ENCODE results near the gene DOK7. TPM values are rescaled to one million over a fixed set of nuclear protein-coding genes. Genes with fewer than 3 reads are reported as not detected.

The DOK7 gene
- not detected in 2 replicates for total RNA-seq (2012; rRNA removed)
- not detected in 2 replicates for polyA plus RNA-seq (2012; rRNA removed)
- 0.01 TPM in 1 of 2 replicates, not detected in the other for polyA plus RNA-seq (2012; cell fraction: cytosol; rRNA removed)
- 0.10 and 0.12 TPM in 2 replicates for polyA plus RNA-seq (2012; cell fraction: nucleus; rRNA removed; ENCODE audit: low replicate concordance)
- percentile 5 among the genes with signal in this experiment for Bru-seq, nascent RNA
- percentile 4 among the genes with signal in this experiment for BruChase-seq, experiment 1, labeled RNA remaining after a 6-hour chase
- BruChase-seq, experiment 2, labeled RNA remaining after a 2-hour chase, result percentile 6 among the genes with signal in this experiment
- long read RNA-seq, result 0 reads

GRCh38 chr4:3462790-3463415, at the start of gene DOK7:
DOK7 (plus strand) TSS chr4:3463306; CDS start chr4:3463376, 70 bp downstream.
- H4K8ac ChIP-seq (ENCODE audit: low read depth in 2 of 2, low read length in 2 of 2), result no peak within 1 kb of the TSS
- DNase-seq (no peak), ATAC-seq (ENCODE audit: low read depth) (peak; percentile 61)
- H3K4me1 ChIP-seq (ENCODE audit: control insufficient read depth, insufficient read depth, low read length), result no peaks in the 10 kb centered on the region
- no peak within 1 kb of the TSS for H2BK120ac ChIP-seq (ENCODE audit: low read depth, low read length)
- no peak within 1 kb of the TSS for H2BK20ac ChIP-seq (ENCODE audit: low read depth, low read length)
- H2BK15ac ChIP-seq (ENCODE audit: low read depth, low read length), result no peak within 1 kb of the TSS
- ChIA-PET POLR2A (ENCODE audit: unreplicated experiment) (no interaction called here), CTCF (no interaction called here)
- peak within 1 kb of the TSS; percentile 39; the same call in 1 of the 2 replicates for H3K4me3 ChIP-seq (ENCODE audit: insufficient read depth, low read depth, low read length)
- no peak within 1 kb of the TSS for H4K5ac ChIP-seq (ENCODE audit: low read depth, low read length)
- no peak within 1 kb of the TSS for H3K9ac ChIP-seq (ENCODE audit: low read depth, low read length)
- H3K36me3 ChIP-seq (ENCODE audit: control insufficient read depth, insufficient read depth, low read length), result no peaks in the 10 kb centered on the region
- no peaks in the 10 kb centered on the region for H3K9me1 ChIP-seq (ENCODE audit: insufficient read depth, low read length)
- no peak within 1 kb of the TSS for H3K4ac ChIP-seq (ENCODE audit: low read depth, low read length)
- no peak within 1 kb of the TSS for H2AK9ac ChIP-seq (replicated peaks; ENCODE audit: low read depth, low read length, poor library complexity)
- H3K9me3 ChIP-seq (ENCODE audit: control insufficient read depth, insufficient read depth, low read length), result no peaks in the 10 kb centered on the region
- no peak within 1 kb of the TSS for H4K91ac ChIP-seq (ENCODE audit: insufficient read depth, low read depth, low read length)
- H3K14ac ChIP-seq (replicated peaks; ENCODE audit: low read depth, low read length), result no peak within 1 kb of the TSS
- no peak within 1 kb of the TSS for H3K23ac ChIP-seq (ENCODE audit: low read depth, low read length)
- no peak within 1 kb of the TSS for H2AK5ac ChIP-seq (ENCODE audit: low read depth, low read length)
- no peak within 1 kb of the TSS; the same call in 1 of the 2 replicates for H3K4me2 ChIP-seq (ENCODE audit: low read depth, low read length)
- H3K79me1 ChIP-seq (ENCODE audit: low read depth in 1 of 2, low read length in 2 of 2), result no peaks in the 10 kb centered on the region
- in situ Hi-C loops (cut with MboI; ENCODE audit: low sequenced_read_pairs), result no loop called here
- peaks cover 56% of the 10 kb centered on the region for H3K27me3 ChIP-seq (ENCODE audit: control insufficient read depth, insufficient read depth, low read length)
- no peak within 1 kb of the TSS for H3K18ac ChIP-seq (ENCODE audit: low read depth, low read length)
- 10% methylated on average over 8 of the region's 44 CpGs; no CpG with 5 or more reads in 1 of the 2 experiments for WGBS, 2 experiments (ENCODE audit: extremely low coverage in 2 of 2, insufficient read length in 1 of 2)
- intact Hi-C loops (cut with micrococcal nuclease), result no loop called here
- H2BK5ac ChIP-seq (ENCODE audit: low read depth, low read length, poor library complexity, severe bottlenecking), result no peak within 1 kb of the TSS
- no peak within 1 kb of the TSS for H3K56ac ChIP-seq (ENCODE audit: extremely low read depth, insufficient read depth, low read length)
- no peak within 1 kb of the TSS for H3K27ac ChIP-seq (ENCODE audit: insufficient read depth, low read length)
- dilution Hi-C loops (cut with HindIII; ENCODE audit: low sequenced_read_pairs, unreplicated experiment), result no loop called here
- peak within 1 kb of the TSS; percentile 44 for H2AFZ ChIP-seq (replicated peaks; ENCODE audit: low read length, poor library complexity)
- no TSS peak for BruUV-seq (replicated peaks)
- H4K20me1 ChIP-seq (ENCODE audit: insufficient read depth, low read length), result 0 out of 2 replicates have a peak, but pooled peaks cover under 1% of the 10 kb centered on the region
- no peak for TF ChIP-seq RCOR1 (IDR thresholded peaks at IDR 0.05; ENCODE audit: insufficient replicate concordance, low read length)
- TF ChIP-seq RAD21 (IDR thresholded peaks at IDR 0.05; ENCODE audit: low read length), result no peak
- TF ChIP-seq CTCF (conservative IDR thresholded peaks at IDR 0.05; ENCODE audit: low read depth, low read length), result no peak
- no peak for TF ChIP-seq MXI1 (IDR thresholded peaks at IDR 0.05; ENCODE audit: borderline replicate concordance, low read depth, low read length)
- no peak for TF ChIP-seq MAZ (IDR thresholded peaks at IDR 0.05; ENCODE audit: borderline replicate concordance, low read depth, low read length)
- TF ChIP-seq USF2 (IDR thresholded peaks at IDR 0.05; ENCODE audit: low read depth, low read length), result no peak
- TF ChIP-seq MAFK (IDR thresholded peaks at IDR 0.05; ENCODE audit: low read depth, low read length), result no peak
- TF ChIP-seq NFE2L2 (IDR thresholded peaks at IDR 0.05; ENCODE audit: low read depth, low read length), result no peak
- no peak for TF ChIP-seq RFX5 (IDR thresholded peaks at IDR 0.05; ENCODE audit: low read depth, low read length)
- TF ChIP-seq ELK1 (IDR thresholded peaks at IDR 0.05; ENCODE audit: borderline replicate concordance, low read depth, low read length), result no peak
- TF ChIP-seq CEBPB (IDR thresholded peaks at IDR 0.05; ENCODE audit: low read depth, low read length), result no peak
- no peak for TF ChIP-seq BHLHE40 (IDR thresholded peaks at IDR 0.05; ENCODE audit: low read depth, low read length)
- TF ChIP-seq POLR2A (IDR thresholded peaks at IDR 0.05; ENCODE audit: low read depth, low read length), result no peak
- TF ChIP-seq SMC3 (IDR thresholded peaks at IDR 0.05; ENCODE audit: low read depth, low read length), result no peak
